Heart right ventricle (tissue), 16 donors: ENCODE data around the gene RPS6KA2. TPM values are rescaled to one million over a fixed set of nuclear protein-coding genes. Genes with fewer than 3 reads are reported as not detected.

Experiments used
- ATAC-seq, 8 donors: fragments of 200-7000 bp; cut with Tn5 transposase; one replicate each; pipeline ENCODE4 v1.9.1; 2020; ENCODE audit warnings: mild to moderate bottlenecking in 8 of 8, moderate library complexity in 8 of 8, moderate number of reproducible peaks in 1 of 8
- DNase-seq, 2 donors: peaks; one replicate each; pipeline ENCODE4 v3.0.0-alpha.2; 2020
- H3K27ac ChIP-seq, 10 donors: fragments of 200-600 bp; sonication (generic) in 2 of 10; one replicate each; pipeline versions ENCODE4 v1.5.0 to v1.8.0; 2020 to 2022; ENCODE audit warnings: mild to moderate bottlenecking in 3 of 10
- H3K27me3 ChIP-seq, 7 donors: fragments of 200-600 bp; one replicate each; pipeline ENCODE4 v1.8.0; 2021 to 2022; ENCODE audit warnings: mild to moderate bottlenecking in 2 of 7
- H3K36me3 ChIP-seq, 9 donors: fragments of 200-600 bp; sonication (generic) in 1 of 9; one replicate each; pipeline versions ENCODE4 v1.5.0 to v1.8.0; 2020 to 2022; ENCODE audit warnings: mild to moderate bottlenecking in 2 of 9
- H3K4me1 ChIP-seq, 9 donors: fragments of 200-600 bp; sonication (generic) in 1 of 9; one replicate each; pipeline versions ENCODE4 v1.5.0 to v1.8.0; 2020 to 2022; ENCODE audit warnings: mild to moderate bottlenecking in 4 of 9
- H3K4me3 ChIP-seq, 10 donors: fragments of 200-600 bp; sonication (generic) in 2 of 10; one replicate each; pipeline versions ENCODE4 v1.5.0 to v1.8.0; 2020 to 2022; ENCODE audit warnings: mild to moderate bottlenecking in 7 of 10, moderate library complexity in 2 of 10
- H3K9me3 ChIP-seq, 11 donors: fragments of 200-600 bp in 10 of 11; sonication (generic) in 2 of 11; one replicate each; pipeline versions ENCODE4 v1.5.0 to v1.8.0; 2013 to 2022; ENCODE audit warnings: mild to moderate bottlenecking in 2 of 11, control low read depth in 1 of 11, moderate library complexity in 1 of 11
- WGBS, 2 donors: extraction: QIAGEN DNeasy Blood & Tissue Kit; methylation state at CpG; one replicate each; pipeline ENCODE4 v1.1.7; 2013; ENCODE audit warnings: inconsistent platforms in 1 of 2; 5-methylcytosine and 5-hydroxymethylcytosine counted together
- intact Hi-C, 10 donors: fragments of 100-400 bp; cut with DNase I; formaldehyde crosslinking; loops; one replicate each; pipeline versions ENCODE4 v1.11.1 to v1.14.2; 2022
- polyA plus RNA-seq, 2 donors: library from polyadenylated mRNA; stranded (reverse); fragments of 200-250 nt; gene quantifications; one replicate each; pipeline ENCODE4 v1.2.3, GENCODE V29; 2013
- total RNA-seq, 10 donors: library from RNA; stranded (reverse); fragmentation: NEBNext Ultra II Directional in 3 of 10; extraction: Animal tissue kit (Norgen Biotek cat#: 25700) in 3 of 10; gene quantifications; one replicate each; pipeline versions ENCODE4 v1.2.1 to v1.2.4, GENCODE V29; 2021 to 2023
- TF ChIP-seq, protein P1 (sequence below), 9 donors: fragments of 200-600 bp; sonication (generic) in 2 of 9; IDR thresholded peaks; one replicate each; pipeline versions ENCODE4 v1.5.0 to v1.8.0; 2021 to 2022; ENCODE audit warnings: antibody characterized with exemption in 9 of 9, mild to moderate bottlenecking in 5 of 9, moderate library complexity in 1 of 9
- donor health status: Arrhythmogenic right ventricular cardiomyopathy.
- donor health status: ischemic (EF 13 %, LVEDD 7.1; RV severe dilation, severe dysfunction).
- donor health status: healthy with polysubstance abuse.
- donor health status: DM: no; HTN: yes; CAD: no.
- donor health status: DM: no; HTN: no; CAD: no.
- donor health status: ischemic (EF 25% LVEDD 6.9; RV normal size, moderate dysfunction).
- donor health status: ischemic (EF 25% LVEDD 5.7; RV mildly dilated, moderate dysfunction).
- donor health status: healthy.
- donor health status: DM: yes; HTN: yes; CAD: no.
- donor health status: Ischemic cardiomyopathy.
- donor health status: ischemic (EF 35%, LVEDD 5.7; RV mildly dilated, moderate dysfunction).
- donor health status: nonischemic (EF 11% LVEDD 7.7; RV severe dilation, severe dysfunction).
- donor health status: DM: yes; HTN: yes; CAD: no.
- donor health status: PGD.
- donor health status: ischemic (EF 29% LVEDD 5.4; RV normal size, mild dysfunction).
- donor health status: nonischemic (EF 23%, LVEDD 6.1; RV moderate dilation, normal function).

Gene RPS6KA2
- total and polyA plus RNA-seq, 12 donors: 20.3 to 91.4 (median 73.7) TPM

DNA sequence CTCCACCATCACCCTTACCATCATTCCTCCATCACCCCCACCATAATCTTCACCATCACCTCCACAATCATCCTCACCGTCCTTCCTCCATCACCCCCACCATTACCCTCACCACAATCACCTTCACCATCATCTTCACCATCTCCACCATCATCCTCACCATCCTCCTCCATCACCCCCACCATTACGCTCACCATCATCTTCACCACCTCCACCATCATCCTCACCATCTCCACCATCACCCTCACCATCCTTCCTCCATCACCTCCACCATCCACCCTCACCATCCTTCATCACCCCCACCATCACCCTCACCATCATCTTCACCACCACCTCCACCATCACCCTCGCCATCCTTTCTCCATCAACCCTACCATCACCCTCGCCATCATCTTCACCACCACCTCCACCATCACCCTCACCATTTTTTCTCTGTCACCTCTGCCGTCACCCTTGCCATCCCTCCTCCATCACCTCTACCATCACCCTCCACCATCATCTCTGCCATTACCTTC, 211.2 kb downstream of the RPS6KA2 start:
- Histone ChIP-seq H3K27ac (peak overlapping the region in 1 of 10 donors; percentile 56), H3K9me3 (no peaks in the 10 kb centered on the region), H3K4me1 (peaks cover 0 to 10% (median 0%) of the 10 kb centered on the region in 9 donors), H3K36me3 (peaks cover 4 to 85% (median 27%) of the 10 kb centered on the region in 9 donors), H3K27me3 (no peaks in the 10 kb centered on the region), H3K4me3 (no peak overlapping the region)
- ATAC-seq (peak in 2 of 8 donors; percentile 26 to 42), DNase-seq (no peak)
- intact Hi-C loops: no loop called here
- TF ChIP-seq, protein P1, sequence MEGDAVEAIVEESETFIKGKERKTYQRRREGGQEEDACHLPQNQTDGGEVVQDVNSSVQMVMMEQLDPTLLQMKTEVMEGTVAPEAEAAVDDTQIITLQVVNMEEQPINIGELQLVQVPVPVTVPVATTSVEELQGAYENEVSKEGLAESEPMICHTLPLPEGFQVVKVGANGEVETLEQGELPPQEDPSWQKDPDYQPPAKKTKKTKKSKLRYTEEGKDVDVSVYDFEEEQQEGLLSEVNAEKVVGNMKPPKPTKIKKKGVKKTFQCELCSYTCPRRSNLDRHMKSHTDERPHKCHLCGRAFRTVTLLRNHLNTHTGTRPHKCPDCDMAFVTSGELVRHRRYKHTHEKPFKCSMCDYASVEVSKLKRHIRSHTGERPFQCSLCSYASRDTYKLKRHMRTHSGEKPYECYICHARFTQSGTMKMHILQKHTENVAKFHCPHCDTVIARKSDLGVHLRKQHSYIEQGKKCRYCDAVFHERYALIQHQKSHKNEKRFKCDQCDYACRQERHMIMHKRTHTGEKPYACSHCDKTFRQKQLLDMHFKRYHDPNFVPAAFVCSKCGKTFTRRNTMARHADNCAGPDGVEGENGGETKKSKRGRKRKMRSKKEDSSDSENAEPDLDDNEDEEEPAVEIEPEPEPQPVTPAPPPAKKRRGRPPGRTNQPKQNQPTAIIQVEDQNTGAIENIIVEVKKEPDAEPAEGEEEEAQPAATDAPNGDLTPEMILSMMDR (IDR thresholded peaks at IDR 0.05): no peak
- WGBS, 2 donors: 83 to 97% methylated on average over 5 of the region's 5 CpGs

DNA sequence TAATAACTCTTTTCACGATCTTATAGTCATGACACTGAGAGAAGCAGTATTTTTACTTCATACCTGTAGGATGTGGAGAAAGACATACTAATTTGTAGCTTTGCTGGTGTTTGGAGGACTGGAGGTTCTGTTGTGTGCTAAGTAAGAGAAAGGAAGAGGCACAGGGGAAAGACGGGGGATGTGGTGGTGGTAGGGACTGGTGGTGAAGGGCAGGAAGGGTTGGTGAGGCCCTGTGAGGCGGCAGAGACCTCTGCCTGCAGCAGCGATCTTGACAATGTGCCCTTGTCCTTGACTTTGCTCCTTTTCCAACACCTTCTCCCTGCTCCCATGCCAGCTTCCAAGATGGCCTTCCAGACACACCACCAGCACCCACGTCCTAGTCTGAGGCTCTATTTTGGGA, 211.7 kb downstream of the RPS6KA2 start:
- DNase-seq (no peak), ATAC-seq (no peak)
- intact Hi-C loops: no loop called here
- peaks cover 4 to 85% (median 27%) of the 10 kb centered on the region in 9 donors for H3K36me3 ChIP-seq
- TF ChIP-seq, protein P1 (IDR thresholded peaks at IDR 0.05): no peak
- no peak overlapping the region for H3K4me3 ChIP-seq
- peaks cover 0 to 8% (median 0%) of the 10 kb centered on the region in 9 donors for H3K4me1 ChIP-seq
- peak overlapping the region in 1 of 10 donors; percentile 56 for H3K27ac ChIP-seq
- no peaks in the 10 kb centered on the region for H3K27me3 ChIP-seq
- H3K9me3 ChIP-seq: no peaks in the 10 kb centered on the region
- 84 to 85% methylated on average over 5 of the region's 5 CpGs for WGBS, 2 donors

DNA sequence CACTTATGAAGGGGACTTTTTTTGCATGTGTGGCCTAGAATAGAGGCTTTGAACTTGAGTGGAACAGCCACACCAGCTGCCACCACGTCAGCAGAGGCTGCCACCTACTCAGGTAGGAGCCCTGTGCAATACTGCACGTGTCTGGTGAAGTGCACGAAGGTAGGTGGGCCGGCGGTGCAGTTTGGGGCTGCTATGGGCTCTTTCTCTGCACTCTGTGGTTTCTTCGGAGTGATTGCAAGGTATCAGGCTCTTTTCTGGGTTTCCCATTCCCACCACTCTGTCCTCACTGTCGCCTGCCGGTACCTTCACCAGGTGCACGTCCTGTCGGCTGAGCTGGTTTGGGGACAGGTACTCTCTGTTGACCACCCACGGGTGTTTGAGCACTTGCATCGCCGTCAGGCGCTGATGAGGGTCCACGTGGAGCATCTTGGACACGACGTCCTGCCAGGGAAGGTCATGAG, 213.5 kb downstream of the RPS6KA2 start:
- Histone ChIP-seq H3K9me3 (no peaks in the 10 kb centered on the region), H3K27me3 (no peaks in the 10 kb centered on the region), H3K36me3 (peaks cover 3 to 78% (median 13%) of the 10 kb centered on the region in 9 donors), H3K4me3 (no peak overlapping the region), H3K4me1 (no peaks in the 10 kb centered on the region), H3K27ac (no peak overlapping the region)
- 93 to 94% methylated on average over 17 of the region's 17 CpGs for WGBS, 2 donors
- ATAC-seq (no peak), DNase-seq (no peak)
- TF ChIP-seq, protein P1 (IDR thresholded peaks at IDR 0.05): no peak
- intact Hi-C loops: loop anchor here in 1 of 10 donors (5.0 kb wide), 1 partner anchor 816 kb away; no protein-coding TSS in a partner anchor

DNA sequence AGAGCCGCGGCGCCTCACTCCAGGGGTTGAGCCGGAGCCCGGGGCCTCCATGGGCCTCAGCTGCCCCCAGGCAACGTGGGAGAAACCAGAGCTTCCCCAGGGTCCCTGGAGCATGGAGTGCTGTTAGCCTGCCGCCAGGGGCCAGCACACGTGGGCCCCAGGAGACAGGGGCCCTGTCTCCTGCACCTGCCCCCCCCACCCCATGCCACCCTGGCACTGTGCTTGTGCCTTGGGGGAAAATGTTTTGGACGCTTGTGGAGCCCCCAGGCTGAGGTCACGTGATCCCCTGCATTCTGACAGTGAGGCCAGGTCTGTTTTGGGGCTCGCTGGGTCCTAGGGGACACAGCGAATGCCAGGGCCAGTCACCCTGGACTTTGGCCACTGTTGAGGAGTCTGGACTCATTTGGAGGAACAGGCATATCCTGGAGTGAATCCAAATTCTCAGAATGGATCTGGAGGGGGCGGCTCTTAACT, 214.1 kb downstream of the RPS6KA2 start:
- no peak overlapping the region for H3K4me3 ChIP-seq
- DNase-seq (no peak), ATAC-seq (no peak)
- H3K27ac ChIP-seq: no peak overlapping the region
- H3K4me1 ChIP-seq: no peaks in the 10 kb centered on the region
- H3K36me3 ChIP-seq: peaks cover 0 to 72% (median 13%) of the 10 kb centered on the region in 9 donors
- TF ChIP-seq, protein P1 (IDR thresholded peaks at IDR 0.05): no peak
- WGBS, 2 donors: 94 to 95% methylated on average over 13 of the region's 13 CpGs
- no peaks in the 10 kb centered on the region for H3K27me3 ChIP-seq
- no peaks in the 10 kb centered on the region for H3K9me3 ChIP-seq
- intact Hi-C loops: loop anchor here in 1 of 10 donors (5.0 kb wide), 1 partner anchor 816 kb away; no protein-coding TSS in a partner anchor
